Effector memory CD4-positive, alpha-beta T cell (primary cell): ENCODE results near the gene RBMS1.

ENCODE experiments used
- DNase-seq, 3 donors: peaks; one replicate each; pipeline ENCODE4 v3.0.0-alpha.2; 2020
- H3K27ac ChIP-seq: 2 replicates; pipeline ENCODE4 v1.7.0; 2013; ENCODE audit warnings: mild to moderate bottlenecking, low read length, moderate library complexity; ENCODE audit not compliant: insufficient read depth, poor library complexity, severe bottlenecking
- H3K27me3 ChIP-seq: replicated peaks from 2 replicates; pipeline ENCODE4 v1.7.0; 2013; ENCODE audit warnings: mild to moderate bottlenecking, low read length; ENCODE audit not compliant: insufficient read depth, control insufficient read depth, poor library complexity, severe bottlenecking
- H3K36me3 ChIP-seq: 2 replicates; pipeline ENCODE4 v1.7.0; 2013; ENCODE audit warnings: mild to moderate bottlenecking, low read length, moderate library complexity; ENCODE audit not compliant: control insufficient read depth, insufficient read depth
- H3K4me1 ChIP-seq: 2 replicates; pipeline ENCODE4 v1.7.0; 2013; ENCODE audit warnings: low read length, mild to moderate bottlenecking; ENCODE audit not compliant: control insufficient read depth, insufficient read depth, poor library complexity, severe bottlenecking
- H3K4me3 ChIP-seq: 2 replicates; pipeline ENCODE4 v1.7.0; 2013; ENCODE audit warnings: low read length, low read depth, mild to moderate bottlenecking; ENCODE audit not compliant: insufficient read depth, poor library complexity, severe bottlenecking
- H3K9me3 ChIP-seq: 2 replicates; pipeline ENCODE4 v1.7.0; 2013; ENCODE audit warnings: mild to moderate bottlenecking, low read length, moderate library complexity; ENCODE audit not compliant: control insufficient read depth

Gene RBMS1

DNA sequence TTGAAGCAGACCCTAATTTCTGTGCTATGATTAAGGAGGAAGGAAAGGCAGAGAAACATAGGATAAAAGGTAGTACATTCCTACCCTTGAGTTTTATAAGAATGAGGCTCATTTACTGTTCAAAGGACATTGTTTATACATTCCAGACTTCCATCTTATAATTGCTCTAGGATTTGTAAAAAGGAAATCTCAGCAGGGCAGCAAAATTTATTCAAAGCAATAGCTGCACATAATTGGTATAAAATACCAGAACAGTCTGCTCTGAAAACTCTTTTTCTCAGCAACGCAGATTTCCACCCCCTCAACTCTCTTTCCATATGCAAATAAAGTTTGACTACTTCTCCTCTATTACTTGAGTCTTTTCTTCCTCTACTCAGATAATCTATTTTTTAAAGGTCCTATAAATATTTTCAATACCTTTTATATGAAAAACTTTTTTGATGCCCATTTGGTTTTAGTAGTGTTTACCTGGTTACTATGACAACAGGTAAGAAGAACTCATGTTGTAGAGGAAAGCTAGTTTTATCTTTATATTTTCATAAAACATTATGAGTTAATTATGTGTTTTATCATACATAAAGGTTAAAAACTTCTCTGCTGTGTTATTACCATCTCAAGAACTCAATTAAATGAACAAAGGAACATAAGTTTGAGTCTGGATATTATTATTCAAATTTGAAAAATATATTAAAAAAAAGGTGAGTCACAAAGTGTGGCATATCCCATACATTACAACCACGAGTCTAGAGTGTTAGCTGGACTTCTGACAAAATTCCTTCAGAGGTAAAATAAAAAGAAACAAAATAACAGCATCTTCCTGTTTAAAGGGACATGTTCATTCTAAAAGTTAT lies 19.9 kb downstream of the RBMS1 start:
- Histone ChIP-seq H3K27ac (peak overlapping the region; percentile 73), H3K4me1 (peaks cover 22% of the 10 kb centered on the region), H3K4me3 (peak overlapping the region; percentile 4), H3K36me3 (no peaks in the 10 kb centered on the region), H3K9me3 (no peaks in the 10 kb centered on the region), H3K27me3 (no peaks in the 10 kb centered on the region)
- no peak for DNase-seq

DNA sequence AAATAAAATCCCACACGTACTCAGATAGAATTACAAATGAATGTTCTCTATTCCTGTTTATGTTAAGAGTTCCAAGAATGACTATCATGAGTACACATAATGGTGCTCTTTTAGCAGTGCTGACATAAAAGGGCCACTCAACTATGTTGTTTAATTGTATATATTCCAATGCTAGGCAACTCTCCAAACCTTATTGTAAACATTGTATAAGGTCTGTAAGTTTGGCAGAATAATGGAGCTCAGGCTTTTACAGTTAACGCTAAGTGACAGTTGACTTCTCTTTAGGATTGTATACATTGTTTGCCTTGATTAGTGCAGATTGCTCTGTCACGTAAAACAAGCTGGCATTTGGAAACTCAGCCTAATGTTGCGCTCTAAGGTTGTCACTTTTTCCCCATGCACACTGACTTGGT lies 20.8 kb downstream of the RBMS1 start:
- no peaks in the 10 kb centered on the region for H3K9me3 ChIP-seq
- H3K36me3 ChIP-seq, result no peaks in the 10 kb centered on the region
- H3K27ac ChIP-seq, result peak overlapping the region; percentile 73
- H3K27me3 ChIP-seq, result no peaks in the 10 kb centered on the region
- H3K4me3 ChIP-seq, result no peak overlapping the region
- H3K4me1 ChIP-seq, result peaks cover 22% of the 10 kb centered on the region
- no peak for DNase-seq

DNA sequence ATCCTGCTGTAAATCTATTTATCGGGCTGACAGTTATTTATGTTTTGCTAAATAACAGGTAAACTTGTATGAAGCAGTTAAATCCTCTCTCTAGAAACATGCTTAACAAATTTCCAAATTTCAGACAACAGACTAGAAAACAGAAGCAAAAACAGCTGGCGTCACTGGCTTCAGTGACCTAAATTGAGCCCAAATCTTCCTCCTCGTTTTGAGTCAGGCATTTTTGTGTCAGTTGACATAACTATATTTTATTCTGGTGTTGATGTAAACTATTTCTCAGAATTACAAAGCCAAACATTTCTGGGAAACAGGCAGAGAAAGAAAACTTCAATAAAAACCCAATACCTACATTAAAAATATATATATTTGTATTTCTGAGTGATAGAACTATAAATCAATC lies 21.7 kb downstream of the RBMS1 start:
- Histone ChIP-seq H3K27me3 (no peaks in the 10 kb centered on the region), H3K27ac (peak overlapping the region; percentile 73), H3K4me1 (peaks cover 22% of the 10 kb centered on the region), H3K9me3 (no peaks in the 10 kb centered on the region), H3K36me3 (no peaks in the 10 kb centered on the region), H3K4me3 (no peak overlapping the region)
- no peak for DNase-seq

DNA sequence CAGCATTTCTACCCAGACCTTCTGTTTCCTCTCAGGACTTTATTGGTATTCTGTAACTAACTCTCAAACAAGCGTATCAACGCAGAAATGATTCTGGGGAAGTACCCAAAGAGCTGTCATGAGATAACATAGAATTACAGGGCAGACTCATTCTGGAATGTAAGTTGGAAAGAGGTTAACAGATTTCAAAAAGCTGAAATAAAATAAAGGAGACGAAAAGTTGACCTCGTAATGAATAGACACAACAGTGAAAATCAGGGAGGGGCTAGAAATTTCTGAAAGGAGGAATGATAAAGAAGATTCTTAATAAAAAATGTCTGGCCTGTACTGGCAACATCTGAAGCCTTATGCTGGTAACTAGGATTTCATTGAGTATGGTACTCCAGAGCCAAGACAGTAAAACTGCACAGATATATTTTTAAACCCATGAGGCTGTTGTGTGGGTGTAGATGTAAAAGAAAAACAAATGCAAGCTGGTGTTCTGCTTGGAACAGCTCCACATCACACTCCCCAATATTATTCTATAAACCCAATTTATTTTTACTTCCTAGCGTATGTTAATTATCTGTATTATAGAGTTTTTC lies 23.9 kb downstream of the RBMS1 start:
- Histone ChIP-seq H3K36me3 (no peaks in the 10 kb centered on the region), H3K4me1 (peaks cover 31% of the 10 kb centered on the region), H3K27ac (no peak overlapping the region), H3K4me3 (no peak overlapping the region), H3K27me3 (no peaks in the 10 kb centered on the region), H3K9me3 (no peaks in the 10 kb centered on the region)
- DNase-seq, result no peak

DNA sequence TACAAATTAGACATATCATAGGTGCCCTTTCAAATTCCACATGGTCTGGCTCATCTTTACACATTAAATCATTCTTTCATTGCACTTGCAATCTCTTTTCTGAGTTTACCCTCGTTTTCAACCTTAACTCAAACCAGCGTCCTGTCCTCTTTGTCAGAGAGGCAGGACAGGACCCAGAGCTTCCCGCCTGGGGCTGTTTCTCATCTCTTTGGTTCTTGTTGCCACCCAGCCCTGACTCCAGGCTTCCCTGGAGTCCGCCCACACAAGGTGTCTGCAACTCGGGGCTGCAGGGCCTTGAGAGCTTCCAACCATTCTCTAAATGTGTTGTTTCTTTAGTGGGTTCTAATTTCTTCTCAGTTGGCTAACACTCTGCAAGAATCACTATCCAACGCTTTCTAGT lies 24.4 kb downstream of the RBMS1 start:
- H3K4me3 ChIP-seq, result no peak overlapping the region
- H3K27ac ChIP-seq, result no peak overlapping the region
- H3K4me1 ChIP-seq, result peaks cover 26% of the 10 kb centered on the region
- H3K27me3 ChIP-seq, result no peaks in the 10 kb centered on the region
- H3K36me3 ChIP-seq, result no peaks in the 10 kb centered on the region
- no peaks in the 10 kb centered on the region for H3K9me3 ChIP-seq
- DNase-seq, result no peak

DNA sequence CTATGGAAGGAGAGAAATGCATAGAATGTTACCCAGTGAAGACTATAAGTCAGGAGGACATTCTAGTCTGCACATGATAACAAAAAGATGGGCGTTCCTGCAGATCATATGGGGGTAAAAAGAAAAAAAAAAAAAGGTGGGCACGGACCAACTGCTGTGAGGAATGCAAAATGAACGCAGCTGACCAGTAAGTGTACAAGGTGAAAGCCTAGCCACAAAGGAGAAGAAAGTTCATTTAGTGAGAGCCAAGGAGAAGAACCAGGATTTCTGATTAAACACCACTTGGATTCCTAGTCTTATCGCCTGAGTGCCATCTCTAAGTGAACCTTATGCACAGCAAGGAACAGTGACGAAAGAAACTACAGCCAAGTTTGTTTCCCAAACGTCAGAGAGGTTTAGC lies 26.5 kb downstream of the RBMS1 start:
- no peaks in the 10 kb centered on the region for H3K36me3 ChIP-seq
- no peak overlapping the region for H3K27ac ChIP-seq
- H3K27me3 ChIP-seq, result no peaks in the 10 kb centered on the region
- no peaks in the 10 kb centered on the region for H3K9me3 ChIP-seq
- H3K4me3 ChIP-seq, result no peak overlapping the region
- peaks cover 10% of the 10 kb centered on the region for H3K4me1 ChIP-seq
- DNase-seq, result no peak

DNA sequence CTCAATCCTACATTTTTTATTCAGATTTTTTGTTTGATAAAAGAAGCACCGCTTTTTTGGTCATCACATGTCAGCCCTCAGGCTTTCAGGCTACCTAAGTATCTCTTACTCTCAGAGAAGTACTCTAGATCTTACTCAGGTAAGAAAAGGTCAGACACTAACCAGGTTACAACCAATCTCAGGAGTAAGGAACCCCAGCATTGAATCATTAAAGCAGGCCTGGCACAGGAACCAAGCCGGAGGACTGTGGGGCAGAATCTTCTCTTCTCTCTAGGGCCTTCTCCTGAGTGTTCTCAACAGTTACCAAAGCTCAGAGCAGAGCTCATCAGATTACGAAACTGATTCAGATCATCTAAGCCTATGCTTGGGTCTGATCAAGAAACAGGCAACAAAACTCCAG lies 28.2 kb downstream of the RBMS1 start:
- Histone ChIP-seq H3K4me3 (no peak overlapping the region), H3K9me3 (no peaks in the 10 kb centered on the region), H3K4me1 (peaks cover 10% of the 10 kb centered on the region), H3K27me3 (no peaks in the 10 kb centered on the region), H3K27ac (no peak overlapping the region), H3K36me3 (no peaks in the 10 kb centered on the region)
- no peak for DNase-seq

DNA sequence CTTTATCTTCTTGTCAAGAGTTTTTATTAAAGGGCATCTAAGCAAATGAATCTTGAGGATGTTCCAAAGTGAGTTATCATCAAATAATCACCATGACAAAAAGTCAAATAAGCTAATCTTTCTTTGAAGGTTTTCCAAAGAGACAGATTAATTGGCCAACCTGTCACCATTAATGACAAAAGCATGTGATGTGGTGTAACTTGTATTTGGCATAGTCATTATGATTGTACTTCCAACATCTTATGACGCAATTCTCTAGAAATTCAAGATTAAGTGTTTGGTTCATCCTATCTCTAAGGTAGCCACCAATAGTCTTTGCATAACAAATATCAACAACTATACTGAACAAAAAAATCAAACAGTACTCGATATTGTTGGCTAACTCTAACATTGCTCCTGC lies 28.6 kb downstream of the RBMS1 start:
- H3K4me3 ChIP-seq, result no peak overlapping the region
- H3K27ac ChIP-seq, result no peak overlapping the region
- H3K4me1 ChIP-seq, result peaks cover 10% of the 10 kb centered on the region
- DNase-seq, result no peak
- H3K9me3 ChIP-seq, result no peaks in the 10 kb centered on the region
- H3K27me3 ChIP-seq, result no peaks in the 10 kb centered on the region
- H3K36me3 ChIP-seq, result no peaks in the 10 kb centered on the region

DNA sequence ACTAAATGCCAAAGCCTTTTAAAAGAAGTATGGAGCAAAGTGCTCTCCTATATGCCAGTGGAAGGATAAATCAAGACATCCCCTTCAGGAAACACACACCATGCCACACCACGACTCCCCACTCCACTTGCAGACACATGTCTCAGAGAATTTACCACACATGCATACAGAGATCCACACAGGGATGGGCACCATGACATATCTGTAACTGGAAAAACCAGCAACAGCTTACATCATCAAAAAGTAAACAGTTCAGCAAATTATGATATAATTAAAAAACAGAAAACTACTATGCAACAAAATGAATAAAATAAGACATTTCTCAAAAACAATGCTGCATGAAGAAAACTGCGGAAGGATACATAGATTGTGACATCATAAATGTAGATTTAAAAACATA lies 29.6 kb downstream of the RBMS1 start:
- no peaks in the 10 kb centered on the region for H3K27me3 ChIP-seq
- no peak for DNase-seq
- H3K4me1 ChIP-seq, result peaks cover 10% of the 10 kb centered on the region
- no peaks in the 10 kb centered on the region for H3K9me3 ChIP-seq
- no peak overlapping the region for H3K27ac ChIP-seq
- no peaks in the 10 kb centered on the region for H3K36me3 ChIP-seq
- H3K4me3 ChIP-seq, result no peak overlapping the region

DNA sequence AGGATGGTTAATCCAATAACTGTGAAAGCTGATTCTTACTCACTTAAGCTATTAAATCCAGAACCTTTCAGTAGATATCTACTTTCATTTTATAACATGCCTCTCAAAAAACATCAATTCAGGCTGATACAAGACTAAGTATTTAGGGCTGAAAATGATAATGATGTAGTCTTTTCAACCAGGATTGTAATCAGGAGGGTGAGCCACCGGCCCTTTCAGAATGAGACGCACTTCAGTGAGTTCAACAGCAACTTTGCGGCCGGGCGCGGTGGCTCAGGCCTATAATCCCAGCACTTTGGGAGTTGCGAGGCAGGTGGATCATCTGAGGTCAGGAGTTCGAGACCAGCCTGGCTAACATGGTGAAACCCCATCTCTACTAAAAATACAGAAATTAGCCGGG lies 30.4 kb downstream of the RBMS1 start:
- Histone ChIP-seq H3K36me3 (no peaks in the 10 kb centered on the region), H3K9me3 (no peaks in the 10 kb centered on the region), H3K27ac (no peak overlapping the region), H3K4me1 (peaks cover 13% of the 10 kb centered on the region), H3K27me3 (no peaks in the 10 kb centered on the region), H3K4me3 (no peak overlapping the region)
- no peak for DNase-seq
